Fibroblast of upper back skin (primary cell): ENCODE data around the gene DCAF10.
"Not testable (repeated sequence)": the region's sequence is repeated elsewhere in the genome, so short reads cannot be mapped to it uniquely, and the experiment has no call there.

Source experiments
- DNase-seq: peaks from one replicate; pipeline ENCODE4 v3.0.0-alpha.2; 2013

The DCAF10 gene

GRCh38 chr9:37870081-37870798 lies 69.6 kb downstream of the DCAF10 start:
- no peak for DNase-seq

GRCh38 chr9:37870799-37871176 lies 70.2 kb downstream of the DCAF10 start:
- DNase-seq = no peak

GRCh38 chr9:37873955-37874354 lies 73.4 kb downstream of the DCAF10 start:
- no peak for DNase-seq

- DNase-seq = no peak
Observed at GRCh38 chr9:37876376-37876775, 75.8 kb downstream of the DCAF10 start.

GRCh38 chr9:37880916-37881479 lies 80.4 kb downstream of the DCAF10 start:
- no peak for DNase-seq

GRCh38 chr9:37887977-37888583 lies 87.5 kb downstream of the DCAF10 start:
- DNase-seq = not testable (repeated sequence)

- DNase-seq = no peak
Observed at GRCh38 chr9:37889536-37889935, 88.9 kb downstream of the DCAF10 start.

- not testable (repeated sequence) for DNase-seq
Observed at GRCh38 chr9:37891042-37891441, 90.4 kb downstream of the DCAF10 start.

- DNase-seq = no peak
Observed at GRCh38 chr9:37892063-37892462, 91.5 kb downstream of the DCAF10 start.

- no peak for DNase-seq
Observed at GRCh38 chr9:37897665-37898064, 97.1 kb downstream of the DCAF10 start.

- peak; percentile 66 for DNase-seq
Observed at GRCh38 chr9:37899041-37899440, 98.4 kb downstream of the DCAF10 start.

GRCh38 chr9:37902131-37902530 lies 101.5 kb downstream of the DCAF10 start:
- no peak for DNase-seq

- DNase-seq = no peak
Observed at GRCh38 chr9:37902796-37903646, 102.4 kb downstream of the DCAF10 start.

- DNase-seq = peak; percentile 92
Observed at GRCh38 chr9:37903647-37904444, 103.2 kb downstream of the DCAF10 start, which contains the start of gene SLC25A51. Gene SLC25A51, minus strand, starts transcription at chr9:37904127. Its CDS starts 15,577 bp downstream, at chr9:37888550.

- DNase-seq = peak; percentile 48
Observed at GRCh38 chr9:37904445-37905130, 104.0 kb downstream of the DCAF10 start.

- no peak for DNase-seq
Observed at GRCh38 chr9:37905131-37905505, 104.5 kb downstream of the DCAF10 start.

GRCh38 chr9:37905776-37906175 lies 105.2 kb downstream of the DCAF10 start:
- DNase-seq = no peak

- DNase-seq = no peak
Observed at GRCh38 chr9:37906312-37907239, 106.0 kb downstream of the DCAF10 start.

GRCh38 chr9:37908283-37908682 lies 107.7 kb downstream of the DCAF10 start:
- no peak for DNase-seq

- DNase-seq = no peak
Observed at GRCh38 chr9:37908698-37909186, 108.1 kb downstream of the DCAF10 start.

- no peak for DNase-seq
Observed at GRCh38 chr9:37909326-37909725, 108.7 kb downstream of the DCAF10 start.
